Measurements from ENCODE around the gene LOX.

- TF ChIP-seq CTCF (conservative IDR thresholded peaks at IDR 0.05) (no peak), ZFX (IDR thresholded peaks at IDR 0.05) (no peak)
Measured at GRCh38 chr5:122081541-122081940, 3.5 kb upstream of the LOX start.
